Inferior parietal cortex (tissue), 1 donor: ENCODE data around the gene SLC25A5.
"Not testable (repeated sequence)": the region's sequence is repeated elsewhere in the genome, so short reads cannot be mapped to it uniquely, and the experiment has no call there.

Source experiments
- DNase-seq: peaks from one replicate; pipeline ENCODE4 v3.0.0-alpha.2; 2016; ENCODE audit errors: extremely low spot score

SLC25A5 gene

GRCh38 chrX:119475389-119476101, 7.3 kb downstream of the SLC25A5 start:
- no peak for DNase-seq

GRCh38 chrX:119477812-119478232, 9.6 kb downstream of the SLC25A5 start:
- no peak for DNase-seq

- DNase-seq = no peak
These were observed 10.3 kb downstream of the SLC25A5 start for GRCh38 chrX:119478504-119478903.

GRCh38 chrX:119479845-119480244, 11.6 kb downstream of the SLC25A5 start:
- no peak for DNase-seq

GRCh38 chrX:119481323-119481801, 13.1 kb downstream of the SLC25A5 start:
- DNase-seq = no peak

GRCh38 chrX:119482041-119482440, 13.8 kb downstream of the SLC25A5 start:
- DNase-seq = no peak

GRCh38 chrX:119482481-119483480, 14.5 kb downstream of the SLC25A5 start:
- peak; percentile 34 for DNase-seq

GRCh38 chrX:119486745-119487144, 18.5 kb downstream of the SLC25A5 start:
- DNase-seq = no peak

GRCh38 chrX:119487766-119488165, 19.5 kb downstream of the SLC25A5 start:
- DNase-seq = not testable (repeated sequence)

GRCh38 chrX:119488749-119489148, 20.5 kb downstream of the SLC25A5 start:
- peak; percentile 61 for DNase-seq

- no peak for DNase-seq
These were observed 21.2 kb downstream of the SLC25A5 start for GRCh38 chrX:119489212-119490074.

GRCh38 chrX:119492463-119492862, 24.2 kb downstream of the SLC25A5 start:
- no peak for DNase-seq

GRCh38 chrX:119493851-119494495, 25.7 kb downstream of the SLC25A5 start:
- DNase-seq = not testable (repeated sequence)

- DNase-seq = no peak
These were observed 27.8 kb downstream of the SLC25A5 start for GRCh38 chrX:119495734-119496726.

- no peak for DNase-seq
These were observed 28.9 kb downstream of the SLC25A5 start for GRCh38 chrX:119497185-119497584.

GRCh38 chrX:119500061-119500800, 32.0 kb downstream of the SLC25A5 start:
- DNase-seq = no peak

- DNase-seq = no peak
These were observed 33.4 kb downstream of the SLC25A5 start for GRCh38 chrX:119501511-119502148.

- no peak for DNase-seq
These were observed 34.7 kb downstream of the SLC25A5 start for GRCh38 chrX:119502727-119503483.
